HCT116 (cell line): ENCODE measurements around the gene ITGA11. TPM values are rescaled to one million over a fixed set of nuclear protein-coding genes. Genes with fewer than 3 reads are reported as not detected.

ENCODE experiments used
- ATAC-seq: fragments of 200-7000 bp; cut with Tn5 transposase; 2 replicates; pipeline ENCODE4 v1.9.1; 2020; ENCODE audit warnings: mild to moderate bottlenecking, moderate library complexity
- BruUV-seq: library from RNA; stranded (reverse); fragments of 400-500 nt; replicated peaks from 2 replicates; lab custom pipeline; 2021; lab: Mats Ljungman, UMichigan
- CTCF ChIA-PET: fragments of 300-600 bp; sonication (Branson Sonifier 250); formaldehyde crosslinking; loops from one replicate; lab custom pipeline; 2021; ENCODE audit warnings: antibody characterized with exemption; lab: Charles Lee
- POLR2A ChIA-PET: fragments of 300-600, 350-600 bp; sonication (Branson Sonifier 250); formaldehyde crosslinking; loops from one replicate; lab custom pipeline; 2021; ENCODE audit warnings: antibody characterized with exemption; lab: Charles Lee
- RAD21 ChIA-PET, 2 experiments: fragments of 300-600 bp; sonication (Branson Sonifier 250); formaldehyde crosslinking; loops; one replicate each; lab custom pipeline; 2023; ENCODE audit warnings: low total read pairs in 2 of 2; ENCODE audit not compliant: uncharacterized antibody in 2 of 2, unreplicated experiment in 2 of 2, low non-redundant PET in 1 of 2; lab: Charles Lee
- DNase-seq: peaks from one replicate; pipeline ENCODE4 v3.0.0-alpha.2; 2010; ENCODE audit warnings: low read depth, low spot score
- H2AFZ ChIP-seq: fragments of 200-600 bp; shearing (Covaris generic), sonication (generic); 2 replicates; pipeline ENCODE4 v1.6.1; 2017; ENCODE audit warnings: low read depth, mixed run types, mixed read lengths, antibody characterized with exemption, low read length; ENCODE audit not compliant: poor library complexity, severe bottlenecking
- H3K27ac ChIP-seq: 2 replicates; pipeline ENCODE4 v1.5.1; 2012; ENCODE audit warnings: low read depth, low read length
- H3K27me3 ChIP-seq: fragments of 200-600 bp; sonication (generic); 2 replicates; pipeline ENCODE4 v1.6.1; 2016; ENCODE audit warnings: mixed run types, low read length, mixed read lengths; ENCODE audit not compliant: insufficient read depth
- H3K36me3 ChIP-seq, 2 experiments: fragments of 200-500 bp in 1 of 2; fragments of 200-600 bp in 1 of 2; sonication (Bioruptor generic) in 1 of 2; sonication (generic) in 1 of 2; 2 replicates each; pipeline versions ENCODE4 v1.5.1 to v1.6.1; 2014 to 2016; ENCODE audit warnings: low read length in 2 of 2, inconsistent platforms in 1 of 2, mixed read lengths in 1 of 2, mixed run types in 1 of 2; ENCODE audit not compliant: insufficient read depth in 2 of 2, control insufficient read depth in 1 of 2
- H3K4me1 ChIP-seq, 2 experiments: fragments of 200-600 bp in 1 of 2; sonication (generic) in 1 of 2; 2 replicates each; pipeline versions ENCODE4 v1.5.1 to v1.6.1; 2012 to 2017; ENCODE audit warnings: low read length in 2 of 2, inconsistent platforms in 1 of 2, mild to moderate bottlenecking in 1 of 2, mixed read lengths in 1 of 2, mixed run types in 1 of 2, moderate library complexity in 1 of 2; ENCODE audit not compliant: insufficient read depth in 2 of 2, control insufficient read depth in 1 of 2
- H3K4me2 ChIP-seq: fragments of 200-600 bp; sonication (generic); 2 replicates; pipeline ENCODE4 v1.6.1; 2017; ENCODE audit warnings: mixed run types, low read length, mixed read lengths
- H3K4me3 ChIP-seq, 2 experiments: fragments of 200-600 bp in 1 of 2; sonication (generic) in 1 of 2; replicated peaks in 1 of 2; 2 replicates each; pipeline ENCODE4 v1.5.1; 2011 to 2016; ENCODE audit warnings: low read length in 2 of 2, control low read depth in 1 of 2, low read depth in 1 of 2, mild to moderate bottlenecking in 1 of 2, mixed read lengths in 1 of 2, mixed run types in 1 of 2
- H3K79me2 ChIP-seq: fragments of 200-600 bp; sonication (generic); 2 replicates; pipeline ENCODE4 v1.6.1; 2017; ENCODE audit warnings: mild to moderate bottlenecking, mixed run types, low read length, moderate library complexity, mixed read lengths; ENCODE audit not compliant: insufficient read depth
- H3K9ac ChIP-seq: fragments of 200-600 bp; sonication (generic); 2 replicates; pipeline ENCODE4 v1.6.1; 2016; ENCODE audit warnings: low read length, mixed read lengths
- H3K9me2 ChIP-seq: fragments of 200-600 bp; sonication (generic), shearing (Covaris generic); 2 replicates; pipeline ENCODE4 v1.6.1; 2017; ENCODE audit warnings: mixed run types, mild to moderate bottlenecking, moderate library complexity; ENCODE audit not compliant: insufficient read depth
- H3K9me3 ChIP-seq, 2 experiments: fragments of 200-500 bp in 1 of 2; fragments of 200-600 bp in 1 of 2; sonication (Bioruptor generic) in 1 of 2; sonication (generic) in 1 of 2; 2 replicates each; pipeline ENCODE4 v1.6.1; 2014 to 2017; ENCODE audit warnings: low read length in 2 of 2, mixed read lengths in 2 of 2, inconsistent platforms in 1 of 2, low read depth in 1 of 2, mild to moderate bottlenecking in 1 of 2, mixed run types in 1 of 2, moderate library complexity in 1 of 2; ENCODE audit not compliant: control insufficient read depth in 1 of 2, insufficient read depth in 1 of 2
- H4K20me1 ChIP-seq: fragments of 200-600 bp; sonication (generic), shearing (Covaris generic); 2 replicates; pipeline ENCODE4 v1.6.1; 2017; ENCODE audit warnings: mixed run types, mild to moderate bottlenecking, moderate library complexity; ENCODE audit not compliant: insufficient read depth
- CBX3 ChIP-seq: IDR thresholded peaks from 2 replicates; pipeline ENCODE4 v1.6.1; 2012; ENCODE audit warnings: low read depth
- EGR1 ChIP-seq: IDR thresholded peaks from 2 replicates; pipeline ENCODE4 v1.6.1; 2012; ENCODE audit warnings: low read depth
- ELF1 ChIP-seq: IDR thresholded peaks from 2 replicates; pipeline ENCODE4 v1.6.1; 2012; ENCODE audit warnings: low read depth, borderline replicate concordance
- EZH2 ChIP-seq: fragments of 200-600 bp; sonication (generic); IDR thresholded peaks from 2 replicates; pipeline ENCODE4 v1.6.1; 2017; ENCODE audit warnings: antibody characterized with exemption, mixed run types
- EZH2phosphoT487 ChIP-seq: fragments of 200-600 bp; IDR thresholded peaks from 2 replicates; pipeline ENCODE4 v1.6.1; 2018; ENCODE audit warnings: antibody characterized with exemption, borderline replicate concordance
- FOSL1 ChIP-seq: IDR thresholded peaks from 2 replicates; pipeline ENCODE4 v1.6.1; 2012; ENCODE audit warnings: low read depth
- MAX ChIP-seq: IDR thresholded peaks from 2 replicates; pipeline ENCODE4 v1.6.1; 2012
- POLR2A ChIP-seq: IDR thresholded peaks from 2 replicates; pipeline ENCODE4 v1.7.0; 2011; ENCODE audit warnings: borderline replicate concordance; ENCODE audit not compliant: insufficient read depth, insufficient read length; ENCODE audit errors: extremely low read depth
- POLR2AphosphoS5 ChIP-seq: IDR thresholded peaks from 2 replicates; pipeline ENCODE4 v1.6.1; 2011; ENCODE audit warnings: mild to moderate bottlenecking, low read depth, low read length, moderate library complexity
- RAD21 ChIP-seq: IDR thresholded peaks from 2 replicates; pipeline ENCODE4 v1.6.1; 2012; ENCODE audit warnings: low read depth, mild to moderate bottlenecking
- SRF ChIP-seq: IDR thresholded peaks from 2 replicates; pipeline ENCODE4 v1.6.1; 2012; ENCODE audit warnings: low read depth
- TCF7L2 ChIP-seq: IDR thresholded peaks from 2 replicates; pipeline ENCODE4 v1.7.0; 2011; ENCODE audit warnings: borderline replicate concordance, inconsistent platforms; ENCODE audit not compliant: insufficient read depth, insufficient read length; ENCODE audit errors: extremely low read depth
- YY1 ChIP-seq: IDR thresholded peaks from 2 replicates; pipeline ENCODE4 v1.6.1; 2011; ENCODE audit warnings: low read length, low read depth, moderate library complexity, mild to moderate bottlenecking; ENCODE audit not compliant: insufficient replicate concordance; ENCODE audit errors: extremely low read depth
- ZNF274 ChIP-seq: fragments of 200-500 bp; sonication (Bioruptor generic); IDR thresholded peaks from 2 replicates; pipeline ENCODE4 v1.6.1; 2014; ENCODE audit warnings: mild to moderate bottlenecking, low read depth, low read length, inconsistent platforms
- intact Hi-C: fragments of 100-400 bp; cut with micrococcal nuclease; formaldehyde crosslinking; loops from 2 replicates; pipeline ENCODE4 v1.10.0; 2022
- total RNA-seq: library from RNA; stranded (reverse); gene quantifications from one replicate; pipeline ENCODE4 v1.2.1, GENCODE V29; 2021; ENCODE audit not compliant: unreplicated experiment
- TF ChIP-seq, protein P1 (sequence below): IDR thresholded peaks from 2 replicates; pipeline ENCODE4 v1.6.1; 2011; ENCODE audit warnings: mild to moderate bottlenecking, low read length, moderate library complexity; ENCODE audit not compliant: insufficient replicate concordance; ENCODE audit errors: extremely low read depth
- TF ChIP-seq, protein P2 (sequence below): IDR thresholded peaks from 2 replicates; pipeline ENCODE4 v1.6.1; 2012
- TF ChIP-seq, protein P3 (sequence below): IDR thresholded peaks from 2 replicates; pipeline ENCODE4 v1.6.1; 2012; ENCODE audit warnings: low read depth

Gene ITGA11
- total RNA-seq, 1 experiment from 2014 or later: not detected

DNA sequence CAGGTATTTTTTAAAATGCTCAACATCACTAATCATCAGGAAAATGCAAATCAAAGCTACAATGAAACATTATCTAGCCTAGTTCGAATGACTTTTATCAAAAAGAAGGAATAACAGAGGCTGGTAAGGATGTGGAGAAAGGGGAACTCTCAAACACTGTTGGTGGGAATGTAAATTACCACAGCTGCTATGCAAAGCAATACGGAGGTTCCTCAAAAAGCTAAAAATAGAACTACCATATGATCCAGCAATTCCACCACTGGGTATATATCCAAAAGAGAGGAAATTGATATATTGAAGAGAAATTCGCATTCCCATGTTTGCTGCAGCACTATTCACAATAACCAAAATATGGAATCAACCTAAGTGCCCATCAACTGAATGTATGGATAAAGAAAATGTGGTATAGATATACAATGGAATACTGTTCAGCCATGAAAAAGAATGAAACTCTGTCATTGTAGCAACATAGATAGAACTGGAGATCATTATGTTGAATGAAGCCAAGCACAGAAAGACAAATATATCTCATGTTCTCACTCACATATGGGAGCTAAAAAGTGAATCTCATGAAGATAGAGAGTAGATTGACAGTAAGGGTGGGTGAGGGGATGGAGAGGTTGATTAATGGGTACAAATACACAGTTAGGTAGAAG lies 182.8 kb downstream of the ITGA11 start:
- Histone ChIP-seq H4K20me1 (no peaks in the 10 kb centered on the region), H3K36me3 (no peaks in the 10 kb centered on the region), H3K4me3 (no peak overlapping the region), H3K27ac (no peak overlapping the region), H3K9me2 (no peaks in the 10 kb centered on the region), H3K4me1 (no peaks in the 10 kb centered on the region), H3K9me3 (no peaks in the 10 kb centered on the region), H2AFZ (no peak overlapping the region), H3K27me3 (no peaks in the 10 kb centered on the region), H3K9ac (no peak overlapping the region), H3K79me2 (no peaks in the 10 kb centered on the region), H3K4me2 (no peak overlapping the region)
- intact Hi-C loops: no loop called here
- POLR2A ChIA-PET: no interaction called here
- TF ChIP-seq SRF (no peak), FOSL1 (no peak), POLR2AphosphoS5 (no peak), YY1 (no peak), POLR2A (no peak), ZNF274 (no peak), EGR1 (no peak), TCF7L2 (no peak), MAX (no peak), RAD21 (no peak), ELF1 (no peak), EZH2 (no peak), CBX3 (no peak), EZH2phosphoT487 (no peak)
- TF ChIP-seq, protein P1, sequence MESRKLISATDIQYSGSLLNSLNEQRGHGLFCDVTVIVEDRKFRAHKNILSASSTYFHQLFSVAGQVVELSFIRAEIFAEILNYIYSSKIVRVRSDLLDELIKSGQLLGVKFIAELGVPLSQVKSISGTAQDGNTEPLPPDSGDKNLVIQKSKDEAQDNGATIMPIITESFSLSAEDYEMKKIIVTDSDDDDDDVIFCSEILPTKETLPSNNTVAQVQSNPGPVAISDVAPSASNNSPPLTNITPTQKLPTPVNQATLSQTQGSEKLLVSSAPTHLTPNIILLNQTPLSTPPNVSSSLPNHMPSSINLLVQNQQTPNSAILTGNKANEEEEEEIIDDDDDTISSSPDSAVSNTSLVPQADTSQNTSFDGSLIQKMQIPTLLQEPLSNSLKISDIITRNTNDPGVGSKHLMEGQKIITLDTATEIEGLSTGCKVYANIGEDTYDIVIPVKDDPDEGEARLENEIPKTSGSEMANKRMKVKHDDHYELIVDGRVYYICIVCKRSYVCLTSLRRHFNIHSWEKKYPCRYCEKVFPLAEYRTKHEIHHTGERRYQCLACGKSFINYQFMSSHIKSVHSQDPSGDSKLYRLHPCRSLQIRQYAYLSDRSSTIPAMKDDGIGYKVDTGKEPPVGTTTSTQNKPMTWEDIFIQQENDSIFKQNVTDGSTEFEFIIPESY: no peak
- TF ChIP-seq, protein P2, sequence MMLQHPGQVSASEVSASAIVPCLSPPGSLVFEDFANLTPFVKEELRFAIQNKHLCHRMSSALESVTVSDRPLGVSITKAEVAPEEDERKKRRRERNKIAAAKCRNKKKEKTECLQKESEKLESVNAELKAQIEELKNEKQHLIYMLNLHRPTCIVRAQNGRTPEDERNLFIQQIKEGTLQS: no peak
- TF ChIP-seq, protein P3, sequence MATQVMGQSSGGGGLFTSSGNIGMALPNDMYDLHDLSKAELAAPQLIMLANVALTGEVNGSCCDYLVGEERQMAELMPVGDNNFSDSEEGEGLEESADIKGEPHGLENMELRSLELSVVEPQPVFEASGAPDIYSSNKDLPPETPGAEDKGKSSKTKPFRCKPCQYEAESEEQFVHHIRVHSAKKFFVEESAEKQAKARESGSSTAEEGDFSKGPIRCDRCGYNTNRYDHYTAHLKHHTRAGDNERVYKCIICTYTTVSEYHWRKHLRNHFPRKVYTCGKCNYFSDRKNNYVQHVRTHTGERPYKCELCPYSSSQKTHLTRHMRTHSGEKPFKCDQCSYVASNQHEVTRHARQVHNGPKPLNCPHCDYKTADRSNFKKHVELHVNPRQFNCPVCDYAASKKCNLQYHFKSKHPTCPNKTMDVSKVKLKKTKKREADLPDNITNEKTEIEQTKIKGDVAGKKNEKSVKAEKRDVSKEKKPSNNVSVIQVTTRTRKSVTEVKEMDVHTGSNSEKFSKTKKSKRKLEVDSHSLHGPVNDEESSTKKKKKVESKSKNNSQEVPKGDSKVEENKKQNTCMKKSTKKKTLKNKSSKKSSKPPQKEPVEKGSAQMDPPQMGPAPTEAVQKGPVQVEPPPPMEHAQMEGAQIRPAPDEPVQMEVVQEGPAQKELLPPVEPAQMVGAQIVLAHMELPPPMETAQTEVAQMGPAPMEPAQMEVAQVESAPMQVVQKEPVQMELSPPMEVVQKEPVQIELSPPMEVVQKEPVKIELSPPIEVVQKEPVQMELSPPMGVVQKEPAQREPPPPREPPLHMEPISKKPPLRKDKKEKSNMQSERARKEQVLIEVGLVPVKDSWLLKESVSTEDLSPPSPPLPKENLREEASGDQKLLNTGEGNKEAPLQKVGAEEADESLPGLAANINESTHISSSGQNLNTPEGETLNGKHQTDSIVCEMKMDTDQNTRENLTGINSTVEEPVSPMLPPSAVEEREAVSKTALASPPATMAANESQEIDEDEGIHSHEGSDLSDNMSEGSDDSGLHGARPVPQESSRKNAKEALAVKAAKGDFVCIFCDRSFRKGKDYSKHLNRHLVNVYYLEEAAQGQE: no peak
- ATAC-seq (no peak), DNase-seq (no peak)
- BruUV-seq: no TSS peak
- RAD21 ChIA-PET: no interaction called here
- CTCF ChIA-PET: interaction anchor here (2.6 kb wide), 1 partner anchor 57 kb away, joined by 10 read pairs; no protein-coding TSS in a partner anchor
